Putamen (tissue), 1 donor: ENCODE data around the gene SUGCT.

Experiments
- DNase-seq: peaks from one replicate; pipeline ENCODE4 v3.0.0-alpha.2; 2016; ENCODE audit warnings: low spot score

SUGCT gene

GRCh38 chr7:40527723-40528122, 392.9 kb downstream of the SUGCT start:
- no peak for DNase-seq

DNA sequence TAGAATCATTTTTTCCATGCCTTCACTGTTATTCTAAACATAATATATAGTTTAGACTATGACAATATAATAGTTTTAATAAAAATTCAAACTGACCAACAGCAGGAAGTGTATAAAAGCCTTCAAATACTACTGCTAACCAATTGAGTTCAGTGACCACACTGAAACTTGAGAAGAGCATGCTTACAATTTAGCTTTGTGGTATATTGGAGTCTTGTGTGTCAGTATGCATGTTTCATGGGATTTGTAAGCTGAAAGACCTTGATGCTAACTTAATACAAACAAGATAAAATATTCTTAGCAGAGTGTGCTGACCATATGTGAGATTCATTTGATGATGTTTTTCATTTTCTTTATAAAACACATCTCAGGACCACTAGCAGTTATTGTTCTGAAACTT, 395.5 kb downstream of the SUGCT start:
- no peak for DNase-seq

DNA sequence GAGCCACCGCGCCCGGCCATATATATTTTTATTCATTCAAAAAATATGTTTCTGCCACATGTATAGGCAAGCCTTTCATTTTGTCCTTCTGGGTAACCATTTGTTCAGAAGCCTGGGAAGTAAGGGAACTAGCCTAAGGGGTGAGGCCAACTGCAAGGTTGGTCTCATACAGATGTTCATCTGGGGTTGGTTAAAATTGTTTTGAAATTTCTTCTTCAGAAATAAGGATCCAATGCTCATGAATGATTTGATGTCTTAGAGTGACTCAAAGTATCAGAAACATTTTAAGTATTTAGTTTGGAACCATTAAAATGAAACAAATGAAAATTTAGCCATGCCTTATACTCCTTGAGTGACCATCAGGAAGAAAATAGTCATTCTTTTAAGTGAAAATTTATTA, 397.2 kb downstream of the SUGCT start:
- DNase-seq = no peak

DNA sequence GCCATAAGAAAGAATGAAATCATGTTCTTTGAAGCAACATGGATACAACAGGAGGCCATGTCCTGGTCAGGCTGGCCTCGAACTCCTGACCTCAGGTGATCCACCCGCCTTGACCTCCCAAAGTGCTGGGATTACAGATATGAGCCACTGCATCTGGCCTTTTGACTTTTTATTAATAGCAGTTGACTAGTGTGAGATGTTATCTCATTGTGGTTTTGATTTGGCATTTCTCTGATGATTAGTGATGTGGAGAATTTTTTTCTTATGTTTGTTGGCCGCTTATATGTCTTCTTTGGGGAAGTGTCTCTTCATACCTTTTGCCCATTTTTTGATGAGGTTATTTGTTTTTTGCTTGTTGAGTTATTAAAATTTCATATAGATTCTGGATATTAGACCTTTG, 400.9 kb downstream of the SUGCT start:
- DNase-seq = no peak

DNA sequence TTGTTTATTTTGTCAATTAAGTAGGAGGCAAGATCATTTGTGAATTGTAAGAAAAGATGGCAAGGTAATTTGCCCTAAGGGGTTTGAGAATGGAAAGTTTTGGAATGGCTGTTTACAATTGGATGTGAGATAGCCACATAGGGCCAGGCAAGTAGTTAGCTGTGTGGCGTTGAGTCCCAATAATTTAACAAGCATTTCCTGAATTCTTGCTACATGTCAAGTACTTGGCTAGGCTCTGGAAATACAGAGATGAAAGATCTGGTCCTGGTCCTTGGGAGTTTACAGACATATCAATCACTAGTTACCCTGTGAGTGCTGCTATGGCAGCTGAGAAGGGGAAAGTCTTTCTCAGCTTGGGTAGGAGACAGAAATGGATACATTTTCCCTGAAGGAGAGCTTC, 401.6 kb downstream of the SUGCT start:
- no peak for DNase-seq

- DNase-seq = no peak
Observed at GRCh38 chr7:40538281-40538680, 403.5 kb downstream of the SUGCT start.

DNA sequence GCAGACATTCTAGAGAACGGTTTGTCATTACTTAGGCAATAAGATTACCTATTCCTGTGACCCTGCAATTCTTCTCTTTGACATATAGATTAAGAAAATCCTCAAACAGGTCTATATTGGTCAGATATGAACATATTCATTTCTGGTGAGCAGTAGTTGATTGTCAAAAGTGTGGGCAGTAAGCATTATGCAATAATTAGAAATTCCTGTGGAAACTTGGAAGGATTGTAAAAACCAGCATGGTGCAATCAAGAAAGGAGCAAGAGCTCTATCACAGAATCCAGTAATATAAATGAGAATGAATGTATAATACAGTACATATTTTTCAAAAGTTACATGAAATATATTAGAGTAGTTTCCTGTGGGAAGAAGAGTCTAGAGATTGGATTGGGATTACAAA, 406.5 kb downstream of the SUGCT start:
- no peak for DNase-seq

DNA sequence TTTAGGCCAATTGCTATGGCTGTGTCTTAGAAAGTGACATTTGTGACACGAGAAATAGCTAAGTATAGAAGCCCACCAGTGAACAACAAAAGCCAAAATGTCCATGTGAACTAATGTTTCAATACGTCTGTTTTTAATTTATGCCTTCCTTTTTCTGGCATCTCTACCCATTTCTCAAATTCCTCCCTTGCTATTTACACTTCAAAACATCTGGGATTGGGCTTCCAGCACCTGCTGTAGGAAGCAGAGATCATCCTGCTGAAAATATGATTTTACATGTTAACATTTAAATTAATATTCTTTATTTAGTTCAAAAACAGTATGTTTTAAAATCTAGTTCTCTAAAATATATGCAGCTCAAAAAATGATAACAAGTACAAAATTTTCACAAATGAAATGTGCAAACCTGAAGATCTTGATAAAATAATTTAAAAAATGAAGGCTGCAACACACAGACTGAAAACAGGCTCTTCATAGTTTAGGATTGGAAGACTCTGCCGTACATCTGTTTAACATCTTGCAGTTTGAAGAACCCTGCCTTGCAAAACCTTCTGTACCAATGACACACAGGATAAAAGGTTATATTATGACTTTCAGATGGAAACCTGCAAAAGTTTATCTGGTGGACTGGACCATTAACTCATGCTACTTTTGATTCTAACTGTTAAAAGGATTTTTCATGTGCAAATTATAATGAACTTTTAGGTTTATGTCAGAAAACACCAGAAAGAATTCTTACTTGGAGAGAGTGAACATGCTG, 408.4 kb downstream of the SUGCT start:
- DNase-seq = no peak

DNA sequence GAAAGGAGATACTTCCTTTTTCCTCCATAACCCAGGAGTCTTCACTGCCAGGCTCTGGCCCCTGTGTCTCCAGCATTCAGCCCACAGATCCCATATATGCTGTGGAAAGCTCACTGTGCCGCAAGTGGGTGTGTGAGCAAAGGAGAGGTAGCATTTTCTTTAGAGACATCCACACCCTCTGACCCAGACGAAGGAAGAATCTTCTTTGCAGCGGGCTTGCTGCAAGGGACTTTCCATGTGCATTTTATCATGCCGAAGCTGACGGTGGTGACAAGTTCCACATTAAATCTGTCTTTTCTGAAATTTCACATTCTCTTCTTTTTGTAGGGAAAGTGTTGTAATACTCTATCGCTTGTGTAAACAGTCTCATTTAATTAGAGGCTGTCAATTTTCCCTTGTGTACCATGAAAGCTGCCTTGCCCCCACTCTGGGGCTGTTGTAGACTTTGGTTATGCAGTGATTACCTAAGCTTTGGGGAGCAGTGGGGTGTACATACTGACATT, 409.5 kb downstream of the SUGCT start:
- no peak for DNase-seq

DNA sequence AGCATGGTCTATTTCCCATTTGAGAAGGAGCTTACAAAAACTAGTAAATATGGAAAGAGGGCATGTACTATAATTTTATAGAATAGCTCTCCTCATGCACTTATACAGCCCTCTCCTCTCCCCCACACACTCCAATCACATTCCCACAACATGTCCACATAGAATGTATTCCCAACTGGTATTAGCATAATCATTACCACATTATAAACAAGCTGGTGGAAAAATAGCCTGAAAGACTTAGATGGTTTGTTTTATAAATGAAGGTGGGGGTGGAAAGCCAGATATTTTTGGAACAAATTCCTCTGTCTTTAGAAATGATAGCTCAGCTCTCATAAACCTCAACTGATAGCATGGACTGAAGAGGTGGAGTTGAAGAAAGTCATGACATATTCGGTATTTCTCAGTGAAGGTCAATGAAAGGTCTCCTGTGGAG, 410.1 kb downstream of the SUGCT start:
- DNase-seq = no peak

GRCh38 chr7:40545739-40546138, 410.9 kb downstream of the SUGCT start:
- no peak for DNase-seq

DNA sequence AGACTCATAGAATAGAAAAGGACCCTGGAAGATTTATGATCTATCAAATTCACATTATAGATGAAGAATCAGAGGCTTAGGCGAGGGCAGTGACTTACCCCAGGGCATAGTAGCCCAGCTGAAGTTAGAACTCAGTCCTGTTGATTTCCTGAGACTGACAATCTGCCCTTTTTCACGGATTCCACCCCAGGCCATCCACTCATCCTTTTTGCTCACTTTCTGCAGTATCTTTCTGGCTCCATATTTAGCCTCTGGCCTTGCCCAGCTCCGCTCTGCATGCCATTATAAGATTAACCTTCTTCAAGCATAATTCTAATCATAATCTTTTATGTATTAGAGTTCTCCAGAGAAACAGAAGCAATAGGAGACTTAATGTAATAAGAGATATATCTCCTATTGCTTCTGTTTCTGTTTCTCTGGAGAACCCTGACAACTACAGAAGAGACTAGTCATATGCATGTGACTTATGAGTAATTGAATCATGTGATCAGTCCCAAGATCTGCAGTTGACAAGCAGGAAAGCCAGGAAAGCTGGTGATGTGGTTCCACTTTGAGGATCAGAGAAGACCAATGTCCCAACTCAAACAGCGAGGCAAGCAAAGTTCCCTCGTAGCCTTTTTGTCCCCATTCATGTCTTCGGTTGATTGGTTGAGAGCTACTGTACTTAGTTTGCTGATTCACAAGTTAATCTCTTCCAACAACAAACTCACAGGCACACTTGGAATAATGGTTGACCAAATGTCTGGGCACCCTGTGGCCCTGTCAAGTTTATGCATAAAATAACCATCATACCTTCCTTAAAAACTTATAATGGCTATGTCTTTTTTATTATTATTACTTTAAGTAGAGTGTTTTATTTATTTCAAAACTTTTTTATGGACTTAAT, 412.1 kb downstream of the SUGCT start:
- no peak for DNase-seq

DNA sequence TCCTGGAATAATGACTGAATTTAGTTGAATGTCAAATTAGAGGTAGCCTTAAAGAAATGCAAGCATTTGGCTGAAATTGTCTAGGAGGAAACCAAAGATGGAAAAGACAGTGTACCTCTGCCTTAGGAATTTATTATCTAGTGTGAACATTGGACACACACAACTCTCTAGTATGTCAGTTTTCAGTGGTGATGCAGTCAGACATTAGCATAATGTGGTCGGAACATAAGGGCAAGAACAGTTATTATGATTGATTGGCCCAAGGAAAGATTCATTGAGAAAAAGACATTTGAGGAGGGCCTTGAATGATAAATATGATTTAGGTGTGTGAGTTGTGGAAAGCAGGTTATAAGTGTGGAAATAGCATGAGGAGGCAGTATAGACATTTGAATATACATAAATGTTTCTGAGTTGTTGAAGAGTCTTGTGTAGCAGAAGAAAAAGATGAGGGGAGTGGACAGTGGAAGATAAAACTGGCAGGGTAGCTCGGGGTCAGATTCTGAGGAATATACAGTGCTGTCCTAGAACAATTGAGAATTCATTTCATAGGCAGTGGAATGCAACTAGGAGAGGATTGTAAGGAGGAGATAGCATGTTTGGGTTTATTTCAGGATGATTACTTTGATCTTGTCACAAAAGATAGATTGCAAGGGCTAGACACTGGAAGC, 414.7 kb downstream of the SUGCT start:
- DNase-seq = no peak

DNA sequence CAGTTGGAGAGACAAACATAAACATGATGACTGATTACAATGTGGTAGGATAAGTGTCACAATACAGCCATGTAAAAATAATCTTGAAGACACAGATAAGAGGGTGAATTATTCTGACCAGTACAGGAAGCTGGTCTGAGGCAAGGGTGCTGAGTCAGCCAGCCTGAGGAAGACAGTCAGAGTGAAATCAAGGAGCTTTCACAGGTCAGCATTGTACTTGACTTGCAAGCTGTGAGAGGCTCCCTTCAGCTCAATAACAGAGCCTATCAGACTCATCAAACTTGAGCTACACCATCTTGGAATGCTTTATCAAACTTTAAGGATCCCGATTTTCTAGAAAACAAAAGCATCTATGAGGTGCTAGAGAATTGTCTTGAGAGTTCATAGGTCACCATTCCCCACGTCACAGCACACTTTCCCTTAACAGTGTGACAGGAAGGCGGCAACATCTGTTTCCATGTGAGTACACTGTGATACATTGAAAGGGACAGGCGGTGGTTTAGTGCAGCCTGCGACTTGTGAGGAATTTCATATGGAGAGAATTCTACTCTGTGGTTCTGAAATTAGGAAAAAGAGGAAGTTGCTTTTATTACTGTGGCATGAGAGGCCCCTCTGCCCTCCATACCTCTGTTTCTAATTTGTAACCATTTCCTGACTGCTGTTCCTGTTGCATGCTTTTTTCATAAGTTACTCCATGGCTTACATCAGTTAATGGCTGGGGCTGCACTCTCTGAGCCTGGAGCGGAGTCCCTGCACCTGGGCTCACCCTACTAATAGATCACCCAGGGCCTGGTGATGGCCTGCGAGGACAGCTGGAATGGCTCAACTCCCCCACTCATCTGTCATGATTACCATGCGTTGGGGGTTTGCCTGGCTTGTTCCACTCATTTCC, 417.1 kb downstream of the SUGCT start:
- no peak for DNase-seq

DNA sequence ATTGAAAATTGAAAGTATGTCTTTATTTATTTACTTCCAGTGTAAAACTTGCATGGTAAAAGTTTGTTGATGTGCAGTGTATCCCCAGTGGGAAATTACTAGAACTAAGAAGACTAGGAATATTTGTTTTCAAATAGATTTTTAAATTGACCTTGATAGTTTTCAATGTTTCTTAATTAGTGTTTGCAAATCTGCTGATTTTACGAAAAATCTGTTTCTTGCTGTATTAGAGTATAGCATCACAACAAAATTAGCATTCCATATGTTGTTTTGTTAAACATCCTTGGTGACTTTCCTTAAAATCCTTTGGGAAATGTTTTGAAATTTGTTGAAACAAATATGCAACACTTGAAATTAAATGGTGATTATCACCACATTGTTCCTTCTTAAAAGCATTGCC, 425.9 kb downstream of the SUGCT start:
- DNase-seq = no peak

GRCh38 chr7:40566879-40567278, 432.1 kb downstream of the SUGCT start:
- DNase-seq = no peak

- no peak for DNase-seq
Observed at GRCh38 chr7:40569326-40569725, 434.5 kb downstream of the SUGCT start.

GRCh38 chr7:40570223-40570622, 435.4 kb downstream of the SUGCT start:
- DNase-seq = no peak

- DNase-seq = no peak
Observed at GRCh38 chr7:40571796-40572195, 437.0 kb downstream of the SUGCT start.

- DNase-seq = no peak
Observed at GRCh38 chr7:40572810-40573465, 438.1 kb downstream of the SUGCT start.

DNA sequence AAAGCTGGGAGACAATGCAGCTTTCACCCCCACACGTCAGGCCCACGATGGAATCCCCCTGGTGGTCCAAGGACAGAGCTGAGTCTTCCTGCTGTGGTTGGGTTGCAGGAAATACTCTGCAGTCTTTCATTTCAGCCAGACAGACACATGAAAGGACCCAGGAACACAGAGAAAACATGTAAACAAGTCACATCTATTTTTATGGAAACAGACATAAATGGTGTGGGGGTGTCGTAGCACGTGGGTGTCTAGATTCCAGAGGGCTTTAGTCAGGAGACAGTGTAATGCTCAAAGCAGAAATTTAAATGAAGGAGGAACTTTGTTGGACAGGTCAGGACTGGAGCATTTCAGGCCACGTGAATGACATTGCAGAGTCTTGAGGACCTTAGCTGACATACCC, 444.6 kb downstream of the SUGCT start:
- DNase-seq = no peak
